Subcutaneous adipose tissue (tissue), 4 donors: ENCODE results near the gene UBE2O. TPM values are rescaled to one million over a fixed set of nuclear protein-coding genes. Genes with fewer than 3 reads are reported as not detected.

Source experiments
- CTCF ChIP-seq: fragments of 450-650 bp; IDR thresholded peaks from one replicate; pipeline ENCODE4 v1.5.1; 2016; ENCODE audit warnings: low read depth, mild to moderate bottlenecking, control low read depth, antibody characterized with exemption, moderate library complexity
- total RNA-seq, 4 donors: library from RNA; depleted of rRNA; stranded (reverse); fragments of >200 nt; gene quantifications; one replicate each; pipeline ENCODE4 v1.1.0, GENCODE V29; 2016

Gene UBE2O
- total RNA-seq: 10 to 100 TPM in 3 of 4 donors, 1 to 10 TPM in 1; 7.2 to 14.3 (median 12.6) TPM

DNA sequence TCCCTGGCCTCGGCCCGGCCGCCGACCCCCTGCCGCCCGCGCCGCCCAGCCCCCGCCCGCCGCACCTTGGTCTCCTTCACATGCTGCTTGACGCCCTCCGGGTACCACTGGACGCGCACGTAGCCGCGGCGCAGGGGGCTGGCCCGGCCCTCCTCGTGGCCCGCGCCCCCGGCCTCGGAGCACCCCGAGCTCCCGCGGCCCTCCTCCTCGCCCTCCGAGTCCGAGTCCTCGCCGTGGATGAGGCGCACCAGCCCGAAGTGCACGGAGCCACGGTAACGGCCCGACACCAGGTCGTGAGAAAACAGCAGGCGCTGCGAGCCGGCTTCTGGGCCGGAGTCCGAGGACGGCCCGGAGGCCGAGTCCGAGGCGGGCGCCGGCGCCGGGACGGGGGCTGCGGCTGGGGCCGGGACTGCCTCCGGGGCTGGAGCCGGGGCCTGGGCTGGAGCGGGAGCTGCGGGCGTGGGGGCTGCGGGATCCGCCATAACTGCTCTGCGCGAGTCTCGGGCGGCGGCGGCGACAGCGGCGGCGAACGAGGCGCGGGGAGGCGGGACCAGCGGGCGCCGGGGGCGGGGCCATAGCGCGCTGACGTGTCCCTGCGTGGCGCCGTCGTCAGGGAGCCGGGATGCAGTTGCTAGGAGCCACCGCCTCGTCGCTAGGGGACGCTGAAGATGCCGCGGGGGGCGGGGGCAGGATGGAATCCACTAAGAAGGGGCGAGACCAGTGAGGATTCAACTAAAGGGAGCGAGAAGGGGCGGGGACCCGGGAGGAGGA lies at the start of gene UBE2O:
UBE2O (minus strand) TSS at position 493 of the 771 bp plus-strand sequence; CDS start at position 482, 11 bp downstream.
- TF ChIP-seq CTCF: no peak

- TF ChIP-seq CTCF: no peak
Observed at GRCh38 chr17:76501827-76502307, 48.9 kb upstream of the UBE2O start.

GRCh38 chr17:76501018-76501826 lies 48.3 kb upstream of the UBE2O start, which contains the start of gene RHBDF2:
Gene RHBDF2, minus strand, starts transcription at chr17:76501423. Its CDS starts 19,899 bp downstream, at chr17:76481524.
- no peak for TF ChIP-seq CTCF

GRCh38 chr17:76500747-76501017 lies 47.7 kb upstream of the UBE2O start:
- TF ChIP-seq CTCF: no peak

- no peak for TF ChIP-seq CTCF
Observed at GRCh38 chr17:76500074-76500746, 47.3 kb upstream of the UBE2O start.

GRCh38 chr17:76499267-76499667 lies 46.3 kb upstream of the UBE2O start:
- TF ChIP-seq CTCF: no peak

DNA sequence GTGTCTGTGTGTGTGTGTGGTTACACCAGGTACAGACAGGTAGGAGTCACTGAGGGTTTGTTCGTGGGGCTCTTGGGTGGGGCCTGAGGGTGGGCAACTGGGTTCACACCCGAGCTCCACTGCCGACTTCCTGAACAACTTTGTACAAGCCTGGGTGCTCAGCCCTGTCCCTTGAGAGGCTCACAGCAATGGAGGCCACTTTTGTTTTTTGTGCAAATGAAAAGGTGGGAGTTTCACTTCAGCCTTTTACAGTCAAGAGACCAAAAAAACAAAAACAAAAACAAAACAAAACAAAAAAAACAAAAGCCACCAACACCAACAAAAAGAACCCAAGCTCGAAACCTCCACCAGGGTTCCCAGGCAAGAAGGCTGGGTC lies 45.9 kb upstream of the UBE2O start:
- no peak for TF ChIP-seq CTCF
